ENCODE measurements around the gene ZNF385D. TPM values are rescaled to one million over a fixed set of nuclear protein-coding genes. Genes with fewer than 3 reads are reported as not detected.

Gene ZNF385D
- total RNA-seq, 4 donors from 2014 or later, result 0.49 to 2.2 (median 1.5) TPM

- no peak for TF ChIP-seq POLR2A (IDR thresholded peaks at IDR 0.05)
- TF ChIP-seq CTCF (IDR thresholded peaks at IDR 0.05), result no peak
- H3K4me3 ChIP-seq (replicated peaks in 1 of 3), result no peak overlapping the region
- no peak overlapping the region for H3K27ac ChIP-seq
- WGBS, 2 donors, result 40 to 78% methylated on average over 1 of the region's 1 CpG
- no peaks in the 10 kb centered on the region for H3K36me3 ChIP-seq
- H3K9me3 ChIP-seq, result no peaks in the 10 kb centered on the region
- no peaks in the 10 kb centered on the region for H3K4me1 ChIP-seq
- intact Hi-C loops (cut with DNase I), result no loop called here
- H3K27me3 ChIP-seq, result no peaks in the 10 kb centered on the region
- DNase-seq, result no peak
These were observed 78.7 kb downstream of the ZNF385D start for GRCh38 chr3:21672303-21672702.

GRCh38 chr3:21670386-21670785 is 80.6 kb downstream of the ZNF385D start:
- no peak overlapping the region for H3K27ac ChIP-seq
- peaks cover 0 to 8% of the 10 kb centered on the region in 2 donors for H3K4me1 ChIP-seq
- H3K4me3 ChIP-seq (replicated peaks in 1 of 3), result no peak overlapping the region
- H3K9me3 ChIP-seq, result no peaks in the 10 kb centered on the region
- no peak for DNase-seq
- 75 to 84% methylated on average over 6 of the region's 6 CpGs for WGBS, 2 donors
- TF ChIP-seq POLR2A (IDR thresholded peaks at IDR 0.05), result no peak
- TF ChIP-seq CTCF (IDR thresholded peaks at IDR 0.05), result no peak
- H3K27me3 ChIP-seq, result no peaks in the 10 kb centered on the region
- intact Hi-C loops (cut with DNase I), result no loop called here
- H3K36me3 ChIP-seq, result no peaks in the 10 kb centered on the region

GRCh38 chr3:21668012-21668411 is 83.0 kb downstream of the ZNF385D start:
- Histone ChIP-seq H3K36me3 (no peaks in the 10 kb centered on the region), H3K4me1 (peaks cover 0 to 8% of the 10 kb centered on the region in 2 donors), H3K27me3 (no peaks in the 10 kb centered on the region), H3K4me3 (replicated peaks in 1 of 3) (no peak overlapping the region), H3K9me3 (no peaks in the 10 kb centered on the region), H3K27ac (no peak overlapping the region)
- intact Hi-C loops (cut with DNase I), result no loop called here
- TF ChIP-seq POLR2A (IDR thresholded peaks at IDR 0.05) (no peak), CTCF (IDR thresholded peaks at IDR 0.05) (no peak)
- 8 to 40% methylated on average over 1 of the region's 1 CpG for WGBS, 2 donors
- DNase-seq, result no peak

GRCh38 chr3:21665444-21666100 is 85.4 kb downstream of the ZNF385D start:
- H3K27ac ChIP-seq, result peak overlapping the region in 1 of 3 donors; percentile 17
- no peaks in the 10 kb centered on the region for H3K9me3 ChIP-seq
- H3K4me3 ChIP-seq (replicated peaks in 1 of 3), result no peak overlapping the region
- 30 to 36% methylated on average over 6 of the region's 6 CpGs for WGBS, 2 donors
- TF ChIP-seq POLR2A (IDR thresholded peaks at IDR 0.05), result no peak
- TF ChIP-seq CTCF (IDR thresholded peaks at IDR 0.05), result no peak
- H3K36me3 ChIP-seq, result no peaks in the 10 kb centered on the region
- H3K4me1 ChIP-seq, result peaks cover 0 to 8% of the 10 kb centered on the region in 2 donors
- intact Hi-C loops (cut with DNase I), result no loop called here
- DNase-seq, result peak; percentile 35
- no peaks in the 10 kb centered on the region for H3K27me3 ChIP-seq

GRCh38 chr3:21664996-21665395 is 86.0 kb downstream of the ZNF385D start:
- Histone ChIP-seq H3K4me1 (peaks cover 0 to 8% of the 10 kb centered on the region in 2 donors), H3K9me3 (no peaks in the 10 kb centered on the region), H3K27me3 (no peaks in the 10 kb centered on the region), H3K27ac (no peak overlapping the region), H3K36me3 (no peaks in the 10 kb centered on the region), H3K4me3 (replicated peaks in 1 of 3) (no peak overlapping the region)
- no peak for DNase-seq
- intact Hi-C loops (cut with DNase I), result no loop called here
- TF ChIP-seq POLR2A (IDR thresholded peaks at IDR 0.05) (no peak), CTCF (IDR thresholded peaks at IDR 0.05) (no peak)
- 91% methylated on average over 3 of the region's 3 CpGs for WGBS, 2 donors

Measured in thyroid gland (tissue), 4 donors.